HG03139 (cell line): ENCODE results near the gene FAM180A.
"Not testable (repeated sequence)": the region's sequence is repeated elsewhere in the genome, so short reads cannot be mapped to it uniquely, and the experiment has no call there.

Experiments
- ATAC-seq: cut with Tn5 transposase; IDR thresholded peaks from one replicate; pipeline ENCODE4 v1.9.1; 2021; ENCODE audit not compliant: unreplicated experiment

FAM180A gene

GRCh38 chr7:135742371-135742770, 6.2 kb downstream of the FAM180A start:
- ATAC-seq, result no peak

DNA sequence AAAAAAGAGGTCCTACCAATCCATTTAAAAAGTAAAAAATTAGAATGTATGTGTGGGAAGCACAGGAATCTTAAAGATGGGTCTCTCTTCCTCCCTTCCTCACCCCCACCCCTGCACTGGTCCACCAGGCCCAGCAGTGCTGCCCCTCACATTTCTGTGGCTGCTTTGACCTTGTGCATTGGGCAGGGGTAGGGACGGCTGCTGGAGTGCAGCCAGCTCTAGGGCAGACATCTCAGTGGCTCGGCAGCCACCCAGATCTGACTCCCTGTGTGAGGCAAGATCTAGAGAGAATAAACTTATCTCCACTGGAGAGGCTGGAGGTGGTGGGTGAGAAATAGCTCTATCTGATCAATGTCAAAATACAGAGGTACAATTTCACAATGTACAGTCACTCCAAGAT, 6.7 kb downstream of the FAM180A start:
- no peak for ATAC-seq

GRCh38 chr7:135740889-135741288, 7.7 kb downstream of the FAM180A start:
- no peak for ATAC-seq

GRCh38 chr7:135737306-135737647, 11.3 kb downstream of the FAM180A start:
- not testable (repeated sequence) for ATAC-seq

DNA sequence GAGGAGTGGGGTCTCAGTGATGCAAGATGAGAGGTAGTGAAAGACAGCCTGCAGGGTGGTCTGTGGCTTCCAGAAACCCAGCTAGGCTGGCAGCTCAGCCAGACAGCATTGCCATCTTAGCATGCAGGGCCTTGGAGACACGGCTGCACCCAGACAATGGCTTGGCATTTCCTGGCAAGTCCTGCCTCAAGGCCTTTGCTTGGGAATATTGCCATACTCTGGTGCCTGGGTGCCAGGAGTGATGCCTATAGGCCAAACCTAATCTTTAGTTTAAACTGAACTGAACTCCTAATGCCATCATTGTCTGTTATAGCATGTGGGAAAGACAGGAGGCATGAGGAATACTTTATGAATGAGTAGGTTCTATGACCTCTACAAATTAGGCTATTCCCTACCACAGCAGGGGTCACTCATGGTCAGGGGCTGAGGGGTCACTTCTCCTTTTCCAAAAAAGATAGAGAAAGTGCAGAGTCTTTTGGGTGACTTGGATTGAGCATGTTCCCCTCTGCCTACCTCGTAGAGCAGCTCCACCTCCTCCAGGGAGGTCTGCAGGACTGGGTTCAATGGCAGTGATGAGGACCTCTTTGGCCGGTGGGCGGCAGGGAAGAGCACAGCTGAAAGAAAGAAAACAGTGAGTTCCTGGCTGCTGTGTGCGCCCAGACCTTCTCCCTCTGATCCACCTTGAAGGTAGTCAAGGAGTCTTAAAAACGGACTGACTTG, 11.9 kb downstream of the FAM180A start:
- ATAC-seq, result no peak

DNA sequence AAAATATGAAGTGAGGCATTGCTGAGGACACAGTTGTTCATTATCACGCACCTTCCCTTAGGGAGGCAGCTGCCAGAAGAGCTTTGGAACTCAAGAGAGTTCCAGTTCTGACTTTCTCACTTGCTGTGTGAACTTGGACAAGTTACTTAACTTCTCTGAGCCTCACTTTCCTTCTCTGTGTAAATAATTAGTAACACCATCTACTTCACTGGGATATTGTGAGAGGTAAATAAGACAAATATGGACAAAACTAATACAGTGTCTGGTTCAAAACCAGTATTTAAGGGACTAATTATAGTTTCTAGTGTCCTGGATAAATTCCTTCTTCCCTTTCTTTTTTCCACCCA, 14.3 kb downstream of the FAM180A start:
- no peak for ATAC-seq

GRCh38 chr7:135733603-135734342, 14.8 kb downstream of the FAM180A start:
- no peak for ATAC-seq

- ATAC-seq, result no peak
These were observed 17.5 kb downstream of the FAM180A start for GRCh38 chr7:135731131-135731530.

DNA sequence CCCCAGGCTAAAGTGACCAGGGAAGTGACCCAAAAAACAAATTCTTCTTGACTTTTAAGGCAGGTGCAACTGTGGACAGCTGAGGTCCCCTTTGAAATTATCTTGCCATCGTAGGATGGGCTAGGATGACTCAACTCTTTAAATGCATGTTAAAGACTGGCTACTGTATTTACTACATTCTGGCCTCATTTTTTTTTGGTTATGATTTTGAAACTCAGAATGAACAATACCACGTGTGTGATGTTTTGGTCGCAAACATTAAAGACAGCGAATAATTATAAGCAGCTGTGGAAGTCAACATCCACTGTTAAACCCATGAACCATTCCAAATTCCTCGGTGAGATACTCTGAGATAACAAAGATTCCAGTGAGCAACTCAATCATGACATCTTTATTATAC, 19.4 kb downstream of the FAM180A start:
- ATAC-seq, result no peak

- ATAC-seq, result no peak
These were observed 20.4 kb downstream of the FAM180A start, which contains the start of gene SLC13A4 for GRCh38 chr7:135728136-135728669. SLC13A4 (minus strand) TSS chr7:135728186; CDS start chr7:135727496, 690 bp downstream.

GRCh38 chr7:135726911-135727673, 21.5 kb downstream of the FAM180A start:
- ATAC-seq, result no peak

- no peak for ATAC-seq
These were observed 22.3 kb downstream of the FAM180A start for GRCh38 chr7:135726276-135726788.

DNA sequence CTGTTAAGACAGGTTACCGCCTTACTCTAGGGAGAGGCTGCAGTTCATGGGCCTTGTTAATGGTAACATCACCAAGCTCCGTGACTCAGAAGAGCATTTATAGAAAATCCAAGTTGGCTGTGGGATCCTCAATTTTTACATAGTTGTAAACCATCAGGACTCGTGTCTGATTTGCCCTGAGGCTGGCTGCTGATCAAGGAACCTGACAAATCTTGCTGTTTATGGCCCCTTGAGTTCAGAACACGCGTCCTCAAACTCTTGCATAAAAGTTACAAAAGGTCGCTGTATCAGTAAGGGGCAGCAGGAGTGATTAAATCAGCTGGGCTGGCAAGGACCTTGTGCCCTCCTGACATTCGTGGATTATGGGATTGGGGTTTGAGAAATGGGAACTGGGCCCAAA, 25.2 kb downstream of the FAM180A start:
- no peak for ATAC-seq

DNA sequence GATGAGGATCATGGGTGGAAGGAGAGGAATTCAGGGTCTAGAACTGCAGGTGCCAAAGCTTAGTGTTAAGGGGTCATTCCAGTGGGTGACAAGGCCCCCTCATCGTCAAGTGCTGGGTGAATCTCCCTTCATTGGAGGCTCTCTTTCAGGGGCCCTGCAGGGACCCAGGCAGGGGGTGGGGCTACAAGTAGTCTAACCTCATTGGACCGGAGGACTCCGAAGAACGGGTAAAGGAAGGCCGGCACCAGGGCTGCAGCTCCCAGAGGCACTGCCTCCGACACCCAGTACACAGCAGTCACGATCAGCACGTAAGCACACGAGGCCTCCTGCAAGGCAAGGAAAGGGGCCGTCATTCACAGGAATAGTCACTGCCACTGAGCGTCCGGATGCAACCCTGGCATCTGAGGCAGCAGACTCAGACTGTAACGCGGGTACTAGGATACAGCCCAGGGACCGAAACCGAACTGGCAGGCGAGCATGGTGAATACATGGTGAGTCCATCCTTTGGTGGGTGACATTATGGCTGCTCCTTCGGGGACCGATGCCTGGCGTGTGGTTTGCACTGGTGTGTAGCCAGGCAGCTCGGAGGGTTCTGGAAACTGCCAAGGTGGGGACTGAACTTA, 27.3 kb downstream of the FAM180A start:
- ATAC-seq, result no peak

DNA sequence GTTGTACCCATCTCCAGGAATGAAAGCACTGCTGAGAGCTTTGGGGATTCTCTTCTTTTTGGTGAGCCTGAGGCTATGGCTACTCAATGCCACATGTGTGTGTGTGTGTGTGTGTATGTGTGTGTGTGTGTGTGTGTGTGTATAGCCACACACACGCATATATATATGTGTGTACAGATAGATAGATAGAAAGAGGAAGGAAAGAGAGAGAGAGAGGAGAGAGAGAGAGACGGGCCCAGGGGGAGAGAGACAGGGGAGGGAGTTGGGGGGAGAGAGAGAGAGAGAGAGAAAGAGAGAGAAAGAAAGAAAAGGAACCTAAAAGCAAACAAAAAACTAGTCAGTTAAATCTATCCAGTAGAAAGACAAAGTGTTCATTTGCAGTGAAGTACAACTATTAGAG, 28.9 kb downstream of the FAM180A start:
- no peak for ATAC-seq

GRCh38 chr7:135718794-135719437, 29.7 kb downstream of the FAM180A start:
- ATAC-seq, result no peak

DNA sequence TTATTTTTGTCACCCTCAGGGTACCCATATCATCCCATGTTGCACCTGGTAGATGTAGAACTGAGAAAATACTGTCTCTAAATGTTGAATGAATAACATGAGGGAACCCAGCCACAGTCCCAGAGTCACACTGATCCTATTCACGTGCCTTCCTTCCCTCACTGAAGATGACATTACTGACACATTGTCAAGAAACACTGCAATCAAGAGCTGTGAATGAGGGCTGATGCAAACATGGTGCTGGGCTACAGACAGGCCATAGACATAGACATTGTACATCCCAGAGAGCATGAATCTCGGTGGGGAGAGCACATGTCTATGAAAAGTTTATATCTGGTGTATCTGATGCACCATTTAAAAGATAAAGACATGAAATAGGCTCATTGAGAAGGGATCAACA, 30.4 kb downstream of the FAM180A start:
- no peak for ATAC-seq

DNA sequence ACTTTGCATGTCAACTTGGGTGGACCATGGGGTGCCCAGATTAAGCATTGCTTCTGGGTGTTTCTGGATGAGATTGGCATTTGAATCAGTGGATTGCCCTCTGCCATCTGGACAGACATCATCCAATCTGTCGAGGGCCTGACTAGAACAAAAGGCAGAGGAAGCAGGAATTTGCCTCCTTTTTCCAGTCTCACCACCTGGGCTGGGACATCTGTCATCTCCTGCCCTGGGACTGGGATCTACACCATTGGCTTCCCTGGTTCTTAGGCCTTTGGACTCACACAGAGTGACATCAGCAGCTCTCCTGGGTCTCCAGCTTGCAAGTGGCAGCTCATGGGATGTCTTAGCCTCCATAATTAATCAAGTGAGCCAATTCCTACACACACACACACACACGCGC, 30.9 kb downstream of the FAM180A start:
- no peak for ATAC-seq

DNA sequence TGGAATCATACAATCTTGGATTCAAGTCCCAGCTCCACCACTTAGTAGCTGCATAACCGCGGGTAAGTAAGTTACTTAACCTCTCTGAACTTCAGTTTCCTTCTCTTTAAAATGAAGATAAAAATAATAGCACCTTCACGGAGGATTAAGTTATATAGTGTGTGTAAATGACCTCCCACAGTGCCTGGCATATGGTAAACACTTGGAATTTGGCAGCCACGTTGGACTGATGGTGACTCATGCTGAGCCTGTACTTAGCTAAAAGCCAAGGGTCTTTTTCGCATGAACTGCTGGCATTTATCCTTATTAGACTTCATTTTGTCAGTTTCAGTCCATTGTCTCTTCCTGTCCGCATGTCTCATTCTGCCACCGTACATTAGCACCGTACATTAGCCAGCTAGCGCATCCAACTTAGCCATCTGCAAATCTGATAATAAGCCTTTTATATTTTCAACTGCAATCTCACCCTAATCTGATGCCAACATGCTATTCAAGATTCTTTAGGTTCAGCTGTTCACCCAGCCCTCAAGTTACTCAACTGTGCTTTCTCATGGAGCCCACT, 31.9 kb downstream of the FAM180A start:
- ATAC-seq, result no peak

DNA sequence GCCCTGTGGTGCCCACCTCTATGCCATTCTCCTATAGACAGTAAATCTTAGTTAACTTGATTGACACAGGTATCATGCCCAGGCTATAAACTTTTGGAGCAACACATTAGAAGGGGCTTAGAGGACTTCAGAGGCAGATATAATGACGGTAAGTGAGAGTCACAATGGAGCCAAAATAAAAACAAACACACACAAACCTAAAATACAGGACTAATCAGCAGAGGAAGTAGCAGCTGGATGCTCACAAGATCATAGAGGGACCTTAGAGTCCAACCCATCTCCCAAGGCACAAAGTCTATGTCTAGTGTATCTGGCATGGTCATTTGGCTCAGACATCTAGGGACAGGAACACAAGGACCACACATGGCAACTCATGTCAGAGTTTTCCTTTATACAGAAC, 32.9 kb downstream of the FAM180A start:
- no peak for ATAC-seq
